OCI-LY1 (cell line): ENCODE data around the gene RPL37A.

Source experiments
- H2AFZ ChIP-seq: fragments of 200-600 bp; sonication (generic), shearing (Covaris generic); 2 replicates; pipeline ENCODE4 v1.6.0; 2014; ENCODE audit warnings: antibody characterized with exemption, mild to moderate bottlenecking, low read length
- H3F3A ChIP-seq: fragments of 200-600 bp; sonication (generic), shearing (Covaris generic); 2 replicates; pipeline ENCODE4 v1.6.0; 2014; ENCODE audit warnings: mild to moderate bottlenecking, antibody characterized with exemption, low read length, moderate library complexity; ENCODE audit not compliant: insufficient read depth
- H3K27ac ChIP-seq: fragments of 200-600 bp; sonication (generic); 2 replicates; pipeline ENCODE4 v1.5.1; 2014; ENCODE audit warnings: low read length, mixed run types, mild to moderate bottlenecking, low read depth; ENCODE audit not compliant: poor library complexity, severe bottlenecking
- H3K27me3 ChIP-seq: fragments of 200-600 bp; sonication (generic); 2 replicates; pipeline ENCODE4 v1.6.0; 2014; ENCODE audit warnings: antibody characterized with exemption, mild to moderate bottlenecking, low read length, moderate library complexity; ENCODE audit not compliant: insufficient read depth
- H3K36me3 ChIP-seq: fragments of 200-600 bp; sonication (generic); 2 replicates; pipeline ENCODE4 v1.6.1; 2014; ENCODE audit warnings: mild to moderate bottlenecking, antibody characterized with exemption, low read length, moderate library complexity, mixed read lengths; ENCODE audit not compliant: insufficient read depth
- H3K4me1 ChIP-seq: fragments of 200-600 bp; sonication (generic); 2 replicates; pipeline ENCODE4 v1.5.1; 2014; ENCODE audit warnings: mild to moderate bottlenecking, low read length, moderate library complexity; ENCODE audit not compliant: insufficient read depth, severe bottlenecking
- H3K4me2 ChIP-seq: fragments of 200-600 bp; sonication (generic), shearing (Covaris generic); 2 replicates; pipeline ENCODE4 v1.6.1; 2014; ENCODE audit warnings: low read length
- H3K4me3 ChIP-seq: fragments of 200-600 bp; sonication (generic); 2 replicates; pipeline ENCODE4 v1.5.1; 2014; ENCODE audit warnings: low read length, low read depth, mild to moderate bottlenecking, mixed read lengths; ENCODE audit not compliant: poor library complexity, severe bottlenecking
- H3K79me2 ChIP-seq: fragments of 200-600 bp; shearing (Covaris generic); 2 replicates; pipeline ENCODE4 v1.6.1; 2016; ENCODE audit warnings: mixed run types, low read length, mixed read lengths; ENCODE audit not compliant: insufficient read depth
- H3K9ac ChIP-seq: fragments of 200-600 bp; sonication (generic), shearing (Covaris generic); 2 replicates; pipeline ENCODE4 v1.6.1; 2014; ENCODE audit warnings: mild to moderate bottlenecking, low read length, mixed read lengths
- H3K9me2 ChIP-seq: fragments of 200-600 bp; sonication (generic), shearing (Covaris generic); 2 replicates; pipeline ENCODE4 v1.6.1; 2014; ENCODE audit warnings: low read depth, mild to moderate bottlenecking, low read length, mixed read lengths
- H3K9me3 ChIP-seq: fragments of 200-600 bp; shearing (Covaris generic); 2 replicates; pipeline ENCODE4 v1.6.1; 2014; ENCODE audit warnings: low read length, mixed read lengths
- H4K20me1 ChIP-seq: fragments of 200-600 bp; sonication (generic), shearing (Covaris generic); 2 replicates; pipeline ENCODE4 v1.6.0; 2016; ENCODE audit warnings: mild to moderate bottlenecking, low read length; ENCODE audit not compliant: insufficient read depth
- EZH2 ChIP-seq: fragments of 200-600 bp; sonication (generic), shearing (Covaris generic); IDR thresholded peaks from 2 replicates; pipeline ENCODE4 v1.8.0; 2017; ENCODE audit warnings: borderline replicate concordance, mixed run types, mild to moderate bottlenecking, antibody characterized with exemption, low read length, moderate library complexity, mixed read lengths
- TF ChIP-seq, protein P1 (sequence below): fragments of 200-600 bp; sonication (generic), shearing (Covaris generic); IDR thresholded peaks from 2 replicates; pipeline ENCODE4 v1.5.1; 2017; ENCODE audit warnings: mild to moderate bottlenecking, antibody characterized with exemption, low read length, moderate library complexity, mixed read lengths

Gene RPL37A

GRCh38 chr2:216498379-216499352 lies at the start of gene RPL37A:
TSS of gene RPL37A (plus strand) at chr2:216498844. CDS start at chr2:216498875, 31 bp downstream.
- H3K36me3 ChIP-seq = peaks cover 48% of the 10 kb centered on the region
- H3K4me1 ChIP-seq = peaks cover 33% of the 10 kb centered on the region
- H3K27me3 ChIP-seq = no peaks in the 10 kb centered on the region
- peak within 1 kb of the TSS; percentile 76 for H2AFZ ChIP-seq
- peak within 1 kb of the TSS; percentile 84 for H3K4me2 ChIP-seq
- H4K20me1 ChIP-seq = no peaks in the 10 kb centered on the region; the same call in 1 of the 2 replicates
- peaks cover 19% of the 10 kb centered on the region for H3K79me2 ChIP-seq
- H3K27ac ChIP-seq = peak within 1 kb of the TSS; percentile 27
- no peaks in the 10 kb centered on the region for H3F3A ChIP-seq
- no peaks in the 10 kb centered on the region for H3K9me3 ChIP-seq
- H3K9me2 ChIP-seq = no peaks in the 10 kb centered on the region
- H3K4me3 ChIP-seq = peak within 1 kb of the TSS; percentile 93
- TF ChIP-seq, protein P1, sequence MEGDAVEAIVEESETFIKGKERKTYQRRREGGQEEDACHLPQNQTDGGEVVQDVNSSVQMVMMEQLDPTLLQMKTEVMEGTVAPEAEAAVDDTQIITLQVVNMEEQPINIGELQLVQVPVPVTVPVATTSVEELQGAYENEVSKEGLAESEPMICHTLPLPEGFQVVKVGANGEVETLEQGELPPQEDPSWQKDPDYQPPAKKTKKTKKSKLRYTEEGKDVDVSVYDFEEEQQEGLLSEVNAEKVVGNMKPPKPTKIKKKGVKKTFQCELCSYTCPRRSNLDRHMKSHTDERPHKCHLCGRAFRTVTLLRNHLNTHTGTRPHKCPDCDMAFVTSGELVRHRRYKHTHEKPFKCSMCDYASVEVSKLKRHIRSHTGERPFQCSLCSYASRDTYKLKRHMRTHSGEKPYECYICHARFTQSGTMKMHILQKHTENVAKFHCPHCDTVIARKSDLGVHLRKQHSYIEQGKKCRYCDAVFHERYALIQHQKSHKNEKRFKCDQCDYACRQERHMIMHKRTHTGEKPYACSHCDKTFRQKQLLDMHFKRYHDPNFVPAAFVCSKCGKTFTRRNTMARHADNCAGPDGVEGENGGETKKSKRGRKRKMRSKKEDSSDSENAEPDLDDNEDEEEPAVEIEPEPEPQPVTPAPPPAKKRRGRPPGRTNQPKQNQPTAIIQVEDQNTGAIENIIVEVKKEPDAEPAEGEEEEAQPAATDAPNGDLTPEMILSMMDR = no peak
- no peak for TF ChIP-seq EZH2
- peak within 1 kb of the TSS; percentile 92 for H3K9ac ChIP-seq

- no peak overlapping the region for H2AFZ ChIP-seq
- no peaks in the 10 kb centered on the region for H4K20me1 ChIP-seq
- H3K9me2 ChIP-seq = no peaks in the 10 kb centered on the region
- H3K9me3 ChIP-seq = no peaks in the 10 kb centered on the region
- no peak overlapping the region for H3K9ac ChIP-seq
- H3K27ac ChIP-seq = no peak overlapping the region
- TF ChIP-seq EZH2 = no peak
- TF ChIP-seq, protein P1 = no peak
- no peaks in the 10 kb centered on the region for H3F3A ChIP-seq
- H3K36me3 ChIP-seq = peaks cover 87% of the 10 kb centered on the region
- no peaks in the 10 kb centered on the region for H3K79me2 ChIP-seq
- H3K27me3 ChIP-seq = no peaks in the 10 kb centered on the region
- H3K4me3 ChIP-seq = no peak overlapping the region
- no peak overlapping the region for H3K4me2 ChIP-seq
- no peaks in the 10 kb centered on the region for H3K4me1 ChIP-seq
Observed at GRCh38 chr2:216450346-216450745, 48.3 kb upstream of the RPL37A start.

- peaks cover 88% of the 10 kb centered on the region for H3K36me3 ChIP-seq
- H4K20me1 ChIP-seq = no peaks in the 10 kb centered on the region
Observed at GRCh38 chr2:216450784-216451183, 47.9 kb upstream of the RPL37A start.

More at GRCh38 chr2:216450784-216451183, 47.9 kb upstream of the RPL37A start:
- Histone ChIP-seq H3K9me3 (no peaks in the 10 kb centered on the region), H3K4me2 (no peak overlapping the region), H3K79me2 (no peaks in the 10 kb centered on the region), H3F3A (no peaks in the 10 kb centered on the region), H3K9ac (no peak overlapping the region), H3K27ac (no peak overlapping the region), H3K4me3 (no peak overlapping the region), H3K4me1 (no peaks in the 10 kb centered on the region), H2AFZ (no peak overlapping the region), H3K9me2 (no peaks in the 10 kb centered on the region), H3K27me3 (no peaks in the 10 kb centered on the region)
- TF ChIP-seq, protein P1 = no peak
- no peak for TF ChIP-seq EZH2
